Retinal pigment epithelial cell (primary cell): ENCODE measurements around the gene MPND.
A peak's percentile ranks its signal among the peaks of the same experiment; 100 is the strongest.

Experiments used
- DNase-seq: peaks from one replicate; pipeline ENCODE4 v3.0.0-alpha.2; 2010; ENCODE audit warnings: low read depth
- H3K4me3 ChIP-seq: 2 replicates; pipeline ENCODE4 v1.5.1; 2011; ENCODE audit warnings: mild to moderate bottlenecking, low read length, control low read depth, moderate library complexity
- TF ChIP-seq, protein P1 (sequence below): conservative IDR thresholded peaks from 2 replicates; pipeline ENCODE4 v1.5.1; 2011; ENCODE audit warnings: low read depth, low read length, control low read depth, inconsistent platforms

The MPND gene

DNA sequence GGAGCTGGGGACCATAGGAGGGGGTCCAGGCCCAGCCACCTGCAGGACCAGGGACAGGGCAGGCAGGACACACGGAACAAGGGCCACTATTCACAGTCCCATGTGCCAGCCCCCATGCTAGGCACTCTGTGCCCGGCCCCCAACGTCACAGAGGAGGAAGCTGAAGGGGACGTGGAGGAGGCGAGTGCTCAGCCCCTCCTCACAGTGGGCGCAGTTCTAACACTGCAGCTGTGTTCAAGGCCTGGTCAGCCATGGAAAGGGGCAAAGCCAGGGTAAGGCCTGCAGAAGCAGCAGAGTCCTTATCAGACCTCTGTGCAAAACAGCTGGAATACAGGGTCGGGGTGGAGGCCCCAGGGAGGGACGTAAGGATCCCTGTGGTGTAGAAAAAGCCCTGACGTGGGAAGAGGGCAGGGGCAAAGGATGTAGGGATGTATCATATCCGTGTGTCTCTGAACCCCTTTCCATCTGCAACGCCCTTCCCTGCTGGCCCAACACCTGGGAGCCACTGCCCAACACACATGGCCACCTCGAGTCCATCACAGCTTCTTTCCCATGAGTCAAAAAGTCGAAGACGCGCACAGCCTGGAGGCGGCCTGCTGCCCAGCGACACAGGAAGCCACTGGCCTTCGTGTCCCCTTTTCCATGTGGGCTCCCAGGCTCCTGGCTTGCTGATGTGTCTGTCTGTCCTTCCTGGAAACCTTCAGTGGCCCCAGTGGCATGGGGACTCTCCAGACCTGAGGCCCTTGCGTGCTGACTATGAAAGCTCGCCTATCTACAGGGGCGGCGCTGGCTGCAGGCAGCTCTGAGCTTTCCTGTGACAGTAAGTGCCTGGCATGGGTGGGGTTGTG, 29.0 kb downstream of the MPND start:
- TF ChIP-seq, protein P1, sequence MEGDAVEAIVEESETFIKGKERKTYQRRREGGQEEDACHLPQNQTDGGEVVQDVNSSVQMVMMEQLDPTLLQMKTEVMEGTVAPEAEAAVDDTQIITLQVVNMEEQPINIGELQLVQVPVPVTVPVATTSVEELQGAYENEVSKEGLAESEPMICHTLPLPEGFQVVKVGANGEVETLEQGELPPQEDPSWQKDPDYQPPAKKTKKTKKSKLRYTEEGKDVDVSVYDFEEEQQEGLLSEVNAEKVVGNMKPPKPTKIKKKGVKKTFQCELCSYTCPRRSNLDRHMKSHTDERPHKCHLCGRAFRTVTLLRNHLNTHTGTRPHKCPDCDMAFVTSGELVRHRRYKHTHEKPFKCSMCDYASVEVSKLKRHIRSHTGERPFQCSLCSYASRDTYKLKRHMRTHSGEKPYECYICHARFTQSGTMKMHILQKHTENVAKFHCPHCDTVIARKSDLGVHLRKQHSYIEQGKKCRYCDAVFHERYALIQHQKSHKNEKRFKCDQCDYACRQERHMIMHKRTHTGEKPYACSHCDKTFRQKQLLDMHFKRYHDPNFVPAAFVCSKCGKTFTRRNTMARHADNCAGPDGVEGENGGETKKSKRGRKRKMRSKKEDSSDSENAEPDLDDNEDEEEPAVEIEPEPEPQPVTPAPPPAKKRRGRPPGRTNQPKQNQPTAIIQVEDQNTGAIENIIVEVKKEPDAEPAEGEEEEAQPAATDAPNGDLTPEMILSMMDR: no peak
- no peak for DNase-seq
- no peak overlapping the region for H3K4me3 ChIP-seq

DNA sequence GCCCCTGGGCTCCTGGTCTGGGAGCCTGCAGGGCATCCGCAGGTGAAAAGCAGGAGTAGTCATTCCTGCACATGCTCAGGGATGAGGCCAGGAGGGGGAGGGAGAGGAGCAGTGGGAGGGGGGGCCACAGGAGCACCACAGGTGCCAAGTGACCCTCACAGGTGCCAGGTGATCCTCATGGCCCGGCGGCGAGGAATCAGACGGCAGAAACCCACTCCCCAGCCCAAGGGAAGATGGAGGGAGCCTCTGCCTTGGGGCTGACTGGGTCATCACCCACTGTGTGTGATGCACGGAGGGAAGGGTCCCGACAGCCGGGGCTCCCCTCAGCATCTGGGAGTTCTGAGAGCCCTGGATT, 29.6 kb downstream of the MPND start:
- no peak overlapping the region for H3K4me3 ChIP-seq
- DNase-seq: no peak
- TF ChIP-seq, protein P1: no peak

DNA sequence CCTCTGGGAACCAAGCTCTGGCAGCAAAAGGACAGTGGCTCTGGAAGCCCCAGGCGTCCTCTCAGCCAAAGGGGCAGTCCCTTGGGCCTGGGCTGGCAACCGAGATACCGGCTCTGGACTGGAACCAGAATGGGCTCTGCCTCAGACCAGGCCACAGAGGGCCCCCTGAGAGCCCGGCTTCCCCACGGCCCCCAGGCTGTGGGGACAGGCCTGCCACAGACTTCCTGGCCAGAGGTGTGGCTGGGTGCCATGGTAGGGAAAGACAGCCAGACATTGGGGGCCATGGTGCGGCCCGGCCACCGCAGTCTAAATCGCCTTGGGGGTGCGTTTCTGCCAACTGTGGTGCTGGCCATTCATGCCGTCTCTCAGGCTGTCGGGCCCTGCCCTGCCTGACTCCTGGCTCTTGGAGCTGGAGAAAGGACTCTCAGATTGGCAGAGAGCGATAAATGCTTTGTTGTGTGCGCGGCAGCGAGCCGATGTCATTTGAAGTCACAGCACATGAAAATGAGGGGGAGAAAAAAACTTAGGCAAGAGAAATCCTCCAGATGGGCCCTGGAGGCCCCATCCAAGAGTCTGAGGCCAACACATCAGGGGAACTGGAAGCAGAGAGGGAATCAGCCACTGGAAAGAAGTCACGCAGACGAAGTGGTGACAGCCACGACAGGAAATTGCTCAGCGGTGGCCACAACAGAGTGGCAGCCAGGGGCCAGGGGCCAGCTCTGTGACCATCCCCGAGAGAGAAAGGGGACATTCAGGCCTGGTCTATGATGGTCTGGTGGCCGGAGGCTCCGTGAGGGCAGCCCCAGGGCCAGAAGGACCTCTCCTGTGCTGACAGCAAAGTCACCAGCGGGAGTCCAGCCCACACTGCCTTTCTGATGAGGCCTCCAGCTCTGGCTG, 30.5 kb downstream of the MPND start:
- H3K4me3 ChIP-seq: no peak overlapping the region
- no peak for DNase-seq
- TF ChIP-seq, protein P1: no peak

DNA sequence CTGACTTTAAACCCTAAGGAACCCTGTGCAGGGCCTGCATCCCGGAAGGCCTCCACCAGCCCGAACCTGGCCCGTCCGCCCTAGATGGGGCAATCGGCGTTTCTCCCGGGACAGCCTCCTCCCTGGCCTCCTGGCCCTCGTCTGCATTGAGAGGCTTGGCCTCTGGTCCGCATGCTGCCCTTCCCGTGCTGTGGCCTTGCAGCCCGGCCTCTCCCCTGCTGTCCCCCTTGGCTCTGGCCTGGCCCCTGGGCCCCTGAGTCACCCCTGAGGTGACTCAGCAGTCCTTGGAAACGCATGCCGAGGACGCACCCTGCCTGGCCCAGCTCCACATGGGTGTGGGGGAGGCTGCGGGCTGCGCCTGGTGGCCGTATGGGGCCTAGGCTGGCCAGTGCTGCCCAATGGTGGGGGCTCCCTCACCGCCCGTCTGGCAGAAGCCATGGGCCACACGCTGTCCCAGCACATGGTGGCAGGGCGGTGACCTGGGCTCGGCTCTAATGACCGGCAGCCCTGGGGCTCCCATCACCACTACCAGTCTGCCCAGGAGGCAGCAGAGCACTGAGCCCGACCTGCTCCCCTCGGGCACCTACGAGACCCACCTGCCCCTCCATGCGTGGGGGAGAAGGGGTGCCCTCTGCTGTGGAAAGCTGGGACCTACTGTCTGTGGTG, 31.3 kb downstream of the MPND start:
- DNase-seq: no peak
- TF ChIP-seq, protein P1: peak; percentile 6
- no peak overlapping the region for H3K4me3 ChIP-seq

DNA sequence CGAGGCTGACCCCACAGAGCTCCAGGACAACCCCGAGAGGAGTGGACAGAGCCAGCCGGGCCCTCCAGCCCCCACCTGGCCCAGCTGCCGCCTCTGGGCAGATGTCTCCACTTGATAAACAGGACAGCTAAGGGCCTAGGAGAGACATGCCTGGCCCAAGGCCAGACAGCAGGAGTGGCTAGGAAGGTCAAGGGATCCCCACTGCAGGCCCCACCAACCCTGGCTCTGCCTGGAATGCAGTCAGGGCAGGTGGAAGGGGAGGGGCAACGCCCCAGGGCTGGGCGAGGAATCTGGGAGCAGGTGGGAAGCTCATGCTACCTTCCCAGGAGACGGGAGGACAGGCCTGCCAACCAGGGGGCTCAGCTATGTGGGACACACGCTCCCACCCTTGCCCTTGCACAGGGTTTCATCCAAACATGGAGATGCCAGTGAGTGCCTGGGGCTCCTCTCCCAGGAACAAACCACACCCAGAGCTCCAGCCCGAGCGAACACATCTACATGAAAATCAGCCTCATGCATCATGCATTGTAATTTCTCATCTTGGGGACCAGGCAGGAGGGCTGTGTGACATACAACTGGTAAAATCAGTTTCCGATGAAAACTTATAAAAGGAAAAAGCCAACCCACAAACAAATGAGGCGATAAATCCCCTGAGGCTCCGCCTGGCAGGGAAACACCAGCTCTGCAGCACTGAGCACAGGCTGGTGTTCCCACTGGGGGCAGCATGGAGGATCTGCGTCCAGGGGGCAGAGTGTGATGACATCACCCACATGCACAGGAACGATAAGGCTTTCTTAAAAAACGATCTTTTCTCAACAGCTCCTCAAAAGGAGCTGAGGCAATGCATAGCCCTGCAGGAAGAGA, 32.0 kb downstream of the MPND start:
- no peak overlapping the region for H3K4me3 ChIP-seq
- TF ChIP-seq, protein P1: peak; percentile 65
- DNase-seq: no peak

DNA sequence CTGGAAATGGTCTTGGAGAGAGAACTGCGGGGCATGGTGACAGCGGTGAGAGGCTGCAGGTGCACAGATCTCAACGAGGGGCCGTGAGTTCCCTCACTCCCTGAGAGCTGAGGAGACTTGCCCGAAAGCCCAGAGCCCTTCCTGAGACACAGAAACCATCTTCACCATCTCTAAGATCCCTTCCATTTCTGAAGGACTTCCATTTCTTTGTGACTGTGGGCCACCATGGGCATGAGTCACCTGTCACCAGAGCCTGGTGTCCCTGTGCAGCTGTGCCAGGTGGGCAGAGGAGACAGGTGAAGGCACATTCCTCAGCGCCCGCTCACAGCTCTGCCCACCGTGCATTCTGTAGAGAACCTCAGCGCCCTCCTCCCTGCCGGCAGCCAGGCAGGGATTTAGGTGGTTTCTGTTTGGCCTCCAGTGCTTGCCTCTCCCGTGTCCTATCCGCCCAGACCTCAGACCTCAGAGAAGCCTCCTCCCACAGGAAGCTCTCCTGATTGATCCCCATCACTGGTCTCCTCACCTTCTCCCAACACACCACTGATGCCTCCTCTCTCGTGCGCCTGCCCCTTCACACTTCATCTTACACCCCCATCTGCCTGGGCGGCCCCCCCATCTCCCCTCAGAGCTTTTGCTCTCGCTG, 32.8 kb downstream of the MPND start:
- TF ChIP-seq, protein P1: no peak
- DNase-seq: no peak
- H3K4me3 ChIP-seq: no peak overlapping the region
